ENCODE measurements around the gene LIPM.
A peak's percentile ranks its signal among the peaks of the same experiment; 100 is the strongest.
"Not testable (repeated sequence)": the region's sequence is repeated elsewhere in the genome, so short reads cannot be mapped to it uniquely, and the experiment has no call there.

The LIPM gene

GRCh38 chr10:88819290-88819689, 16.8 kb downstream of the LIPM start:
- DNase-seq, result no peak
- no peak overlapping the region for H3K27ac Mint-ChIP-seq
- H3K36me3 Mint-ChIP-seq (ENCODE audit: low read depth), result no peaks in the 10 kb centered on the region

GRCh38 chr10:88820748-88821401, 18.3 kb downstream of the LIPM start:
- Mint-ChIP-seq H3K27ac (no peak overlapping the region), H3K4me3 (no peak overlapping the region), H3K9me3 (peaks cover 3% of the 10 kb centered on the region), H3K4me1 (ENCODE audit: low read depth) (peaks cover 41% of the 10 kb centered on the region), H3K27me3 (no peaks in the 10 kb centered on the region), H3K36me3 (ENCODE audit: low read depth) (no peaks in the 10 kb centered on the region)
- no peak for DNase-seq

More at GRCh38 chr10:88819290-88819689, 16.8 kb downstream of the LIPM start:
- Mint-ChIP-seq H3K4me1 (ENCODE audit: low read depth) (peaks cover 35% of the 10 kb centered on the region), H3K27me3 (no peaks in the 10 kb centered on the region), H3K9me3 (peaks cover 3% of the 10 kb centered on the region), H3K4me3 (no peak overlapping the region)

- H3K4me3 Mint-ChIP-seq, result no peak overlapping the region
- no peaks in the 10 kb centered on the region for H3K27me3 Mint-ChIP-seq
- H3K36me3 Mint-ChIP-seq (ENCODE audit: low read depth), result no peaks in the 10 kb centered on the region
- DNase-seq, result no peak
- peaks cover 70% of the 10 kb centered on the region for H3K4me1 Mint-ChIP-seq (ENCODE audit: low read depth)
- peak overlapping the region; percentile 47 for H3K27ac Mint-ChIP-seq
- peaks cover 3% of the 10 kb centered on the region for H3K9me3 Mint-ChIP-seq
Observed at GRCh38 chr10:88826388-88826787, 23.9 kb downstream of the LIPM start.

DNA sequence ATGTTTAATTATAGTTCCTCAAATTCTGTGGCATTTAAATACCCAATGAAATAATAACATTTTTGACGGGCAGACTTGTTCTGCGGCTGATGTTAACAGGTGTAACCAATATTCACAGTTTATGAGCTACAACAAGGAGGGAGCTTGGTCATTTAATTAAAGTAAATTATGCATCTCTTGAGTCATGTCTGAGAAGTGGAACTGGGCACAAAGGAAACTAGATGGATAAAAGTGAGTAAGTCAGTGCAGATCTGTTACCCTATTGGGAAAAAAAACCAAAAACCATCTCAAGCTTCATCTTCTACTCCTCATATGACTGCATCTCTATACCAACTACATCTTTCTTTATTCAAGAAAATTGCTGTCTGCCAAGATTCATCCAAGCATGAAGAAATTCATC, 25.1 kb downstream of the LIPM start:
- Mint-ChIP-seq H3K4me1 (ENCODE audit: low read depth) (peaks cover 70% of the 10 kb centered on the region), H3K9me3 (peaks cover 3% of the 10 kb centered on the region)

DNA sequence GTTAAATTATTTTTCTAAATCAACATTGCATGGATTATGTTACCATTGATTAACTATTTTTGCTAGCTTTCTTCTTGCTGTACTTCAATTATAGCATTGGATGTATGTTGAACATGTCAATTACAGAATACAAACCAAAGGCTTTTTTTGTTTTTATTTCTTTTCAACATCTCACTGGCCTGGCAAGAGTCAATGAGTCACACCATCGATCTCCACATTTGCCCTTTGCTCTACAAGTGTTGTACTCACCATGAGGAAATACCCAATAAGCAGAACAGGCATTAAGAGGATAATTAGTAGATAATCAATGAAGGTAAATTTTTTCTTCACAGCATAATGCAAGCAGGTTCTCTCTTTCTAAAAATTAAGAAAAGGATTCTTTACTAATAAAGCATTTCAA, 25.8 kb downstream of the LIPM start:
- no peak for DNase-seq
- H3K27ac Mint-ChIP-seq, result no peak overlapping the region
- H3K4me3 Mint-ChIP-seq, result no peak overlapping the region
- no peaks in the 10 kb centered on the region for H3K36me3 Mint-ChIP-seq (ENCODE audit: low read depth)
- no peaks in the 10 kb centered on the region for H3K27me3 Mint-ChIP-seq
- peaks cover 76% of the 10 kb centered on the region for H3K4me1 Mint-ChIP-seq (ENCODE audit: low read depth)
- H3K9me3 Mint-ChIP-seq, result peaks cover 3% of the 10 kb centered on the region

More for the DNA sequence above, 25.1 kb downstream of the LIPM start:
- no peak for DNase-seq
- H3K4me3 Mint-ChIP-seq, result no peak overlapping the region
- no peaks in the 10 kb centered on the region for H3K36me3 Mint-ChIP-seq (ENCODE audit: low read depth)
- no peak overlapping the region for H3K27ac Mint-ChIP-seq
- no peaks in the 10 kb centered on the region for H3K27me3 Mint-ChIP-seq

DNA sequence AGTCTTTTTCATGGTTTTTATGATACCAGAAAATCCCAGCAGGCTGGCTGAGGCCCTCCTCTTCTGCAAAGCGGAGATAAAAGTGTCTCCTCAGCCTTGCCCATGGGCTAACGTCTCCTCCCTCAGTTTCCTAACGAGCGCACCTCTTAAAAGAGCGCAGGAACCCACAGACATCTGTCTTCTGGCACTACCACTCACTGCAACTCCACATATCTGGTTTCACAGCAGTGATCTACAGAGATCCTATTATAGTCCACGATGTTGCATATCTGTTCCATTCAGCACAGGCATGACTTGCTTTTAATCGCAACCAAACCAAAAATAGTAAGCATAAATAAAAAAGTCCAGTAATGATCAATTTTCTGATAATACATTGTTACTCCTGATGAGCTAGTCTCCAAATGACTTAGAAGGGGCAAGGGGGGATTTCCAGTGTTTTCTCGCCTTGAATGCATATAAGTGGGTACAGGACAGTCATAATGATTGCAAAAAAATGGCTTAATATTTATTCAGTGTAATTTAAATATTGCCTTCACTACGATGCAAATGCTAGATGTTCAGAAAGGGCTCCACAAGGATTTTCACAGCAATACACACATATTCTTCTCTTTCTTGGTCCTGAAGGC, 28.2 kb downstream of the LIPM start:
- H3K4me1 Mint-ChIP-seq (ENCODE audit: low read depth), result peaks cover 66% of the 10 kb centered on the region
- no peak overlapping the region for H3K4me3 Mint-ChIP-seq
- H3K9me3 Mint-ChIP-seq, result no peaks in the 10 kb centered on the region
- H3K36me3 Mint-ChIP-seq (ENCODE audit: low read depth), result no peaks in the 10 kb centered on the region
- no peaks in the 10 kb centered on the region for H3K27me3 Mint-ChIP-seq
- no peak for DNase-seq
- H3K27ac Mint-ChIP-seq, result no peak overlapping the region

- Mint-ChIP-seq H3K27ac (no peak overlapping the region), H3K36me3 (ENCODE audit: low read depth) (no peaks in the 10 kb centered on the region), H3K9me3 (no peaks in the 10 kb centered on the region), H3K4me3 (peak overlapping the region; percentile 4), H3K4me1 (ENCODE audit: low read depth) (peaks cover 56% of the 10 kb centered on the region), H3K27me3 (no peaks in the 10 kb centered on the region)
- no peak for DNase-seq
Observed at GRCh38 chr10:88831709-88832108, 29.2 kb downstream of the LIPM start.

- peaks cover 51% of the 10 kb centered on the region for H3K4me1 Mint-ChIP-seq (ENCODE audit: low read depth)
- no peaks in the 10 kb centered on the region for H3K36me3 Mint-ChIP-seq (ENCODE audit: low read depth)
- H3K27ac Mint-ChIP-seq, result no peak overlapping the region
- H3K27me3 Mint-ChIP-seq, result no peaks in the 10 kb centered on the region
- no peak for DNase-seq
- H3K9me3 Mint-ChIP-seq, result no peaks in the 10 kb centered on the region
- H3K4me3 Mint-ChIP-seq, result no peak overlapping the region
Observed at GRCh38 chr10:88832376-88832775, 29.8 kb downstream of the LIPM start.

DNA sequence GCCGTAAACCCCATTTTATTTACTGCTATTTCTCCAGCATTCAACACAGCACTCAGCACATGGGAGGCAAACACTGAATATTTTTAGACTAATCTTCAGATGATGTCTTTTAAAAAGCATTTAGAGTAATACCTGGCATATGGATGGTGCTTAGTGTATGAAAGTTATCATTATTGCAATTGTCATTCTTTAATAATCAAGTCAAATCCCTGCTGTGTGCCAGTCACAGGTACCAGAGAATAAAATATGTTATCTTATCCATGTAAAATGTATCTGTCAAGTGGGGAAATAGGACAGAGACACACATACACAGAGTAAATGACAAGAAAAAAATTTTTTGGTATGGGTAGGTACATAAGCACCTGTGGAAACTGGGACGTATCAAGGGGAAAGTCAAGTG, 30.6 kb downstream of the LIPM start:
- no peaks in the 10 kb centered on the region for H3K36me3 Mint-ChIP-seq (ENCODE audit: low read depth)
- no peak overlapping the region for H3K4me3 Mint-ChIP-seq
- no peak for DNase-seq
- H3K27ac Mint-ChIP-seq, result no peak overlapping the region
- H3K27me3 Mint-ChIP-seq, result no peaks in the 10 kb centered on the region
- H3K4me1 Mint-ChIP-seq (ENCODE audit: low read depth), result peaks cover 45% of the 10 kb centered on the region
- no peaks in the 10 kb centered on the region for H3K9me3 Mint-ChIP-seq

- Mint-ChIP-seq H3K4me1 (ENCODE audit: low read depth) (peaks cover 39% of the 10 kb centered on the region), H3K27ac (no peak overlapping the region), H3K4me3 (no peak overlapping the region), H3K9me3 (no peaks in the 10 kb centered on the region), H3K27me3 (no peaks in the 10 kb centered on the region), H3K36me3 (ENCODE audit: low read depth) (no peaks in the 10 kb centered on the region)
- no peak for DNase-seq
Observed at GRCh38 chr10:88833723-88834122, 31.2 kb downstream of the LIPM start.

GRCh38 chr10:88835096-88835909, 32.8 kb downstream of the LIPM start:
- no peaks in the 10 kb centered on the region for H3K9me3 Mint-ChIP-seq
- H3K27me3 Mint-ChIP-seq, result no peaks in the 10 kb centered on the region
- no peaks in the 10 kb centered on the region for H3K36me3 Mint-ChIP-seq (ENCODE audit: low read depth)
- peak; percentile 87 for DNase-seq
- peaks cover 31% of the 10 kb centered on the region for H3K4me1 Mint-ChIP-seq (ENCODE audit: low read depth)
- H3K4me3 Mint-ChIP-seq, result no peak overlapping the region
- H3K27ac Mint-ChIP-seq, result no peak overlapping the region

- Mint-ChIP-seq H3K9me3 (no peaks in the 10 kb centered on the region), H3K4me1 (ENCODE audit: low read depth) (peaks cover 29% of the 10 kb centered on the region), H3K27me3 (no peaks in the 10 kb centered on the region), H3K36me3 (ENCODE audit: low read depth) (no peaks in the 10 kb centered on the region), H3K4me3 (no peak overlapping the region), H3K27ac (no peak overlapping the region)
- no peak for DNase-seq
Observed at GRCh38 chr10:88835910-88836221, 33.3 kb downstream of the LIPM start.

DNA sequence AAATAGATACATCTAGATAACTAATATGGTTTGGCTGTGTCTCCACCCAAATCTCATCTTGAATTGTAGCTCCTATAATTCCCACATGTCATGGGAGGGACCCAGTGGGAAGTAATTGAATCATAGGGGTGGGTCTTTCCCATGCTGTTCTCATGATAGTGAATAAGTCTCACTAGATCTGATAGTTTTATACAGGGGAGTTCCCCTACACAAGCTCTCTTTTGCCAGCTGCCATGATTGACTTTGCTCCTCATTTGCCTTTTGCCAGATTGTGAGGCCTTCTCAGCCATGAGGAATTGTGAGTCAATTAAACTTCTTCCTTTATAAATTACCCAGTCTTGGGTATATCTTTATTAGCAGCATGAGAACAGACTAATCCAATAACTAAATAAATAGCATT, 35.1 kb downstream of the LIPM start:
- not testable (repeated sequence) for H3K4me3 Mint-ChIP-seq; H3K36me3 Mint-ChIP-seq (ENCODE audit: low read depth); H3K9me3 Mint-ChIP-seq; DNase-seq; H3K27ac Mint-ChIP-seq; H3K27me3 Mint-ChIP-seq
- H3K4me1 Mint-ChIP-seq (ENCODE audit: low read depth), result peaks cover 24% of the 10 kb centered on the region

DNA sequence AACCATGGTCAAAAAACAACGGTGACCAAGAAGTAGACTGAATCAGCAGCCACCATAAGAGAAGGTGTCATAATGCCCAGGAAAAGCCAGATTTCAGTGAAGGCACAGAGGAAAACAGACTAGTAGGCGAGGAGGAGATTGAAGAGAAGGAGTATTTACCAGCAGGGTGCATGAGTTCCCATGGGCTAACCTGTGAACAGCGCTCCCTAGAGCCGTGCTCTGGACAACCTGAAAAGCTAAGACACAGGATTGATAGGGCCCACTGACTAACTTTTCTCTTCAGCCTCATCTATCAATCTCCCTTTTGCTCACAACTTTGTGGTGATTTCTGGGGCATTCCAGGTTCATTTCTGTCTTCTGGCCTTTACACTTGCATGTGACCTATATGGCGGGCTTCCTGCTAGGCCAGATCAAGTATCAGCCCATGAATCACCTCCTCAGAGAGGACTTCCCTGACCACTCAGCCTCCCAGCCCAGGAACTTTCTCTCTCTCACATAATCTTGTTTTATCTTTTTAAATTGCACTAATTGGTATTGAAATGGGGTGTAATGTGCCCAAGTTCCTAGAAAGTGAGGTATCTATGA, 36.3 kb downstream of the LIPM start:
- H3K4me3 Mint-ChIP-seq, result no peak overlapping the region
- H3K36me3 Mint-ChIP-seq (ENCODE audit: low read depth), result no peaks in the 10 kb centered on the region
- DNase-seq, result no peak
- H3K27me3 Mint-ChIP-seq, result peaks cover under 1% of the 10 kb centered on the region
- peaks cover 12% of the 10 kb centered on the region for H3K4me1 Mint-ChIP-seq (ENCODE audit: low read depth)
- H3K27ac Mint-ChIP-seq, result no peak overlapping the region
- H3K9me3 Mint-ChIP-seq, result no peaks in the 10 kb centered on the region

DNA sequence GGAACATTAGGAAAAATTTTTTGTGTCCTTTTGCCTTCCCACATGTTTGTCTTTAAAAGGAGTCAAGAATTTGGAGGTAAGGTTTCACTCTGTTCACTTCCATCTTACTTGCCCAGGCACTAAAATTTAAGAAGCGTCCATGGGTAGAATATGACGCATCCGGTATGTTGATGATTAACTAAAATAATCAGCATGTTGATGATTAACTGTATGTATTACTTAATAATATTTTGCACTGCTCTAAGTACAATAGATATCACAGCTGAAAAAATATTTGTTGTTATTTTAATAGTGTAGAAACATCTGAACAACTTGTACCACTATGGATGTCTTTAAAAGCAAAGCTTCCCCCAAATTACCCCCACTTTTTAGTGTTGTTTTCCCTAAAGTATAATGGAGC, 37.6 kb downstream of the LIPM start:
- Mint-ChIP-seq H3K9me3 (no peaks in the 10 kb centered on the region), H3K27me3 (peaks cover 3% of the 10 kb centered on the region), H3K36me3 (ENCODE audit: low read depth) (no peaks in the 10 kb centered on the region), H3K4me3 (no peak overlapping the region), H3K4me1 (ENCODE audit: low read depth) (peaks cover 9% of the 10 kb centered on the region), H3K27ac (no peak overlapping the region)
- no peak for DNase-seq
